GM21515 (cell line): ENCODE results near the gene SEZ6L2.
"Not testable (repeated sequence)": the region's sequence is repeated elsewhere in the genome, so short reads cannot be mapped to it uniquely, and the experiment has no call there.

Experiments used
- ATAC-seq: cut with Tn5 transposase; IDR thresholded peaks from one replicate; pipeline ENCODE4 v1.9.1; 2021; ENCODE audit not compliant: unreplicated experiment

The SEZ6L2 gene

DNA sequence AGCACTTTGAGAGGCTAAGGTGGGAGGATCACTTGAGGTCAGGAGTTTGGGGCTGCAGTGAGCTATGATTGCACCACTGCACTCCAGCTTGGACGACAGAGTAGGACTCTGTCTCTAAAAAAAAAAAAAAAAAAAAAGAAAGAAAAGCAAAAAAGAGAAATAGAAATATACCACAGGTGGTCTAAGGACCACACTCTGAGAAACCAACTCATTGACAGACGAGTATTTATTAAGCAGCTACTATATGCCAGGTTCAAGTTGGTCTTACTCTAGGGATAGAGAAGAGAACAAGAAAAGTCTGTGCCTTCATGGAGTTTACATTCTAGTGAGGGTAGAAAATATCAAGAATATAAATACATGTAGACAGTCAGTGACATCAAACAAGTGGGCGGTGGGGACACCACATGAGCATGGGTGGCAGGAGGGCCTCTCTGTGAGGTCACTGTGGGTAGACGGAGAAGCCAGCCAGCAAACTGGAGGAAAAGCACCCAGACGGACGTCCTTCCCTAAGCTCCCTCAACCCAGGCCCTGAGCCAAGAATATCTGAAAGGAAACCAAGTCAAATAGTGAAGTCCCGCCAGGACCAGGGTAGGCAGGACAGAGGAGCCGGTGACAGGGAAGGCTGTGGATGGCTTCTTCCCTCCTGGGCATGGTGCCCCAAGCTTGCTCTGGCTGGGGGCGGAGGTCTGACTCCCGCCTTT lies 41.1 kb downstream of the SEZ6L2 start:
- no peak for ATAC-seq

DNA sequence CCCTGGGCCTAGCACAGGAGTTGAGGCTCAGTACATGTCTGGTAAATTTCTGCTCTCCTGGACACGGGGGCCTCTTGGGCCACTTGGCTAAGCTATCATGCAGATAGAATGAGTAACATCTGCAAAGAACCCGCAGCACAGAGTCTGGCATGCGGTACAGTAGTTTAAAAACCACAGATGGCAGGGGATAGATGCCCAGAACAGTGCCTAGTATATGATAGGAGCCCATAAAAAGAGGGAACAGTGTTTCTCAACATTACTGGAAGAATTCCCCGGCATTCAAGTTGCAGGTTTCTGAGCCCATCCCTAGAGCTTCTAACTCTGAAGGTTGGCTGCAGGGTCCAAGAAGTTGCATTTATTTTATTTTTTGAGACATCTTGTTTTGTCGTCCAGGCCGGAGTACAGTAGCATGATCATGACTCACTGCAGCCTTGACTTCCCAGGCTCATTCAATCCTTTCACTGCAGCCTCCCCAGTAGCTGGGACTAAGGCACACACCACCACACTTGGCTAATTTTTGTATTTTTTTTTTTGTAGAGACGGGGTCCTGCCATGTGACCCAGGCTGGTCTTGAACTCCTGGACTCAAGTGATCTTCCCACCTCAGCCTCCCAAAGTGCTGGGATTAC lies 42.1 kb downstream of the SEZ6L2 start:
- ATAC-seq, result no peak

GRCh38 chr16:29854520-29855100 lies 44.7 kb downstream of the SEZ6L2 start:
- ATAC-seq, result no peak

GRCh38 chr16:29852654-29853053 lies 46.7 kb downstream of the SEZ6L2 start:
- no peak for ATAC-seq

- ATAC-seq, result no peak
Measured at GRCh38 chr16:29850998-29851397, 48.4 kb downstream of the SEZ6L2 start.

- ATAC-seq, result no peak
Measured at GRCh38 chr16:29849505-29849904, 49.8 kb downstream of the SEZ6L2 start.

DNA sequence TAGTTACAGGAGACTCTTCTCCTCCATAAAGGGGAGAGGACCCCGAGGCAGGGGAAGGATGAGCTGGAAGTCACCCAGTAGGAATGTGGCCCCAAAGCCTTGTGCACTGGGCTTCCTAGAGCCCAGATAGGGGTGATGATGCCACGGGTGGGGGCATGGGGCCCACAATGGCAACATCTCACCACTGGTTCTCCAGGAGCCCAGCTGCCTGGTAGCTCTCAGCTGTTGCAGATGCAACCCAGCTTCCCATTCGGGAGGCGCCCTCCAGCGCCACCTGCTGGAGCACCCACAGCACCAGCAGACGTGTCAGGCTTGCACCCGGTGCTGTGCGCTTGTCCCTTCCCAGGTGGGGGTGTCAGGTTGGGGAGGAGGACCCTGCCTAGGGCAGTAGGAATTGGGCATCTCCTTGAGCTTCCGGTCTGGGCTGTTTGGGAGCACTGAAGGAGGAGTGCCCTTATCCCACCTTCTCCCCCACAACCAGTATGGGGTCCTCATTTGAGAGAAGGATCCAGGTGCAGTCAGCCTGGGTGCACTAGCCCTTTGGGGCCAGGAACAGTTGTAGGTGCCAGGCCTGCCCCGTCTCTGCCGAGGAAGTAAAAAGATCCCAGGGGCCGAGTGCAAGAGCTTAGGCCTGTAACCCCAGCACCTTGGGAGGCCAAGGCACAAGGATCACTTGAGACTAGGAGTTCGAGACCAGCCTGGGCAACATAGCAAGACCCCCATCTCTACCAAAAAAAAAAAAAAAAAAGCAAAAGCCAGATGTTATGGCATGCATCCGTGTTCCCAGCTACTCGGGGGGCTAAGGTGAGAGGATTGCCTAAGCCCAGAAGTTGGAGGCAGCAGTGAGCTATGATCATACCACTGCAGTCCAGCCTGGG lies 50.7 kb downstream of the SEZ6L2 start:
- no peak for ATAC-seq

DNA sequence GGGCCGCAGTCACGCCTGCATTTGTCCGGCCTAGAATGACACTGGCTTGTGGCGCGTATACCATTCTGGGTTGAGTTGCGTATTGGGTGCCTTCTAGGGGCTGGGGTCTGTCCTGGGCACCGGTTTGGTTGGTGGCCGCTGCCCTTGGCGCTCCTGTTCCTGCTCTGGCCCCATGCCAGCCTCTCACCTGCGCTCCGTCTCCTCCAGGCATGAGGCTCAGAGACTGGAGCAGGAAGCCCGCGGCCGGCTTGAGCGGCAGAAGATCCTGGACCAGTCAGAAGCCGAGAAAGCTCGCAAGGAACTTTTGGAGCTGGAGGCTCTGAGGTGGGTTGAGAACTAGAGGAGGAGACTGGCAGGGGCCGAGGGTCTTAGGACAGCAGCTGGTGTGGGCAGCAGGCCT lies 53.7 kb downstream of the SEZ6L2 start:
- ATAC-seq, result no peak

- no peak for ATAC-seq
Measured at GRCh38 chr16:29844575-29845331, 54.6 kb downstream of the SEZ6L2 start.

DNA sequence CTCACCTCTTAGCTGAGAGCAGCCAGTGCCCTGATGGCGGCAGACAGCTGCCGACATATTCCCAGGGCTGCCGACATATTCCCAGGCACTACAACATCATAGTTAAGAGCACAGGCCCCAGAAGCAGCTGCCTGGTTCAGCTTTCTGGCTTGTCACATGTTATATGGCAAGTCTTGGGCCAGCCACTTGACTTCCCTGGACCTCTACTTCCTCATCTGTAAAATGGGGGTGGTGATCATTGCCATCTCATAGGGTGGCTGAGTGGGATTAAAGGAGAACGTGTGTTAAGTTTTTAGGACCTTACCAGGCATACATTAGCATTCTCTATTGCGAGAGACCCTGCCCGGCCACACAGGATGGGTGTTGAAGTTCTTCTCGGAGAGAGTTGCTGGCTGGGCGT lies 55.4 kb downstream of the SEZ6L2 start:
- no peak for ATAC-seq

DNA sequence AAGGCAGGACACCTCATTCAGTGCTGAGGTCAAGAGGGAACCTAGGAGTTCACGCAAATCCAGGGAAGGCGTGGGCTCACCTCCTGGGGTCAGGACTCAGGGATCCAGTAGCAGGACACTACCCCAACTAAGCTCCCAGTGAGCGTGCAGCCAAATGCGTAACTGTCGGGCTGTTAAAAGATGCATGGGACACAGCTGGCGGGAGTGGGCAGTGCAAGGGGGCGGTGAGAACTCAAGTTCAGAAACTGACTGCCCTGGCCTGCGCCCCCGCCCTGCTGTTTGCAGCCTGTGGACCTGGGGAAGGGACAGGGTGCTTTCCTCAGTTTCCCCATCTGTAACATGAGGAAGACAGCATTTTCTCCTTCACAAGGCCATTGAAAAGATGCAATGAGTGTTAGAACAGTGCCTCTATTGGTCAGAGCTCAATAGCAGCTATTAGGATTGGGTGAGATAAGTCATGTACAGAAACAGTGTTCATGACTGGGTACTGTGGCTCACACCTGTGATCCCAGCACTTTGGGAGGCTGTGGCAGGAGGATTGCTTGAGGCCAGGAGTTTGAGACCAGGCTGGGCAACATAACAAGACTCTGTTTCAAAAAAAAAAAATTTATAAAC lies 56.5 kb downstream of the SEZ6L2 start:
- ATAC-seq, result no peak

- no peak for ATAC-seq
Measured at GRCh38 chr16:29841631-29842030, 57.7 kb downstream of the SEZ6L2 start.

DNA sequence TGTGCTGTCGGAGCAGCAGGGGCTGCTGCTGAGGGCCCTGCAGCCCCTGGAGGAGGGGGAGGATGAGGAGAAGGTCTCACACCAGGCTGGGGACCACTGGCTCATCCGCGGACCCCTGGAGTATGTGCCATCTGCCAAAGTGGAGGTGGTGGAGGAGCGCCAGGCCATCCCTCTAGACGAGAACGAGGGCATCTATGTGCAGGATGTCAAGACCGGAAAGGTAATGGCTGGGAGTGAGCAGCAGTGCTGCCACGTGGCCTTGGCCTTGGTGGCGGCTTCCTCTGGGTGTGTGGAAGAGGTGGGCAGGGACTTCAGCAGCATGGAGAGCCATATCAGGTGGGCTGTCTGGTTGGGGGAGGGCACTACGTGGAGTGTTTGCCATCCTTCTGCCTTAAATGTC lies 59.1 kb downstream of the SEZ6L2 start:
- ATAC-seq, result no peak

- ATAC-seq, result no peak
Measured at GRCh38 chr16:29839822-29840221, 59.5 kb downstream of the SEZ6L2 start.

DNA sequence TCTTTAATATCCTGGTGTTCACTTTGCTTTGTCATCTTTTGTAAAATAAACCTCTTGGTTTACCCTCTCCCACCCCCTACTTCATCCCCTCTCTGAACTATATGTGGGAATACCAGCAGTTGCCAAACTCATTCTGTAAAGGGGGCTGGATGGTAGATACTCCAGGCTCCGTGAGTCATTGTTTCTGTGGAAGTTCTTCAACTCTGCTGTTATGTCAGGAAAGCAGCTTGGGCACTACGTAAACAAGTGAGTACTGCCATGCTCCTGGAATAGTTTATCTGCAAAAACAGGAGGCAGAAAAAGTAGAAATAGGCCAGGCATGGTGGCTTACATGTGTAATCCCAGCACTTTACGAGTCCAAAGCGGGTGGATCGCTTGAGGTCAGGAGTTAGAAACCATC lies 61.5 kb downstream of the SEZ6L2 start:
- ATAC-seq, result no peak

DNA sequence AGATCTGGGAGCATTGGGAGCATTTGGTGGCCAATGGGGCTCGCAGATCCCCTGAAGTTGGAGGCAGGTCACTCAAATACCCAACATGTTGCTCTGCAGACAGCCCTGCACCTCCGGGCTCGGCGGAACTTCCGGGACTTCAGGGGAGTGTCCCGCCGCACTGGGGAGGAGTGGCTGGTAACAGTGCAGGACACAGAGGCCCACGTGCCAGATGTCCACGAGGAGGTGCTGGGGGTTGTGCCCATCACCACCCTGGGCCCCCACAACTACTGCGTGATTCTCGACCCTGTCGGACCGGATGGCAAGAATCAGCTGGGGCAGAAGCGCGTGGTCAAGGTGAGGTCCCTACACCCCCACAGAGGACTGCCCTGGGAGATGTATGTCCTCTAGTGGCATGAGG lies 62.7 kb downstream of the SEZ6L2 start:
- ATAC-seq, result no peak

DNA sequence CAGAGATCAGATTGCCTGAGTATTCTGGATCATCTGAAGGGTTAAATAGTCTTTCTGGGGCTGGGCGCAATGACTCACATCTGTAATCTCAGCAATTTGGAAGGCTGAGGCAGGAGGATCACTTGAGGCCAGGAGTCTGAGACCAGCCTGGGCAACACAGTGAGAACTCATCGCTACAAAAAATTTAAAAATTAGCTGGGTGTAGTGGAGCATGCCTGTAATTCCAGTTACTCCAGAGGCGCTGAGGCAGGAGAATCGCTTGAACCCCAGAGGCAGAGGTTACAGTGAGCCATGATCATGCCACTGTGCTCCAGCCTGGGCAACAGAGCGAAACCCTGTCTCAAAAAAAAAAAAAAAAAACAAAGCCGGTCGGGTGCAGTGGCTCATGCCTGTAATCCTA lies 63.4 kb downstream of the SEZ6L2 start:
- no peak for ATAC-seq

- no peak for ATAC-seq
Measured at GRCh38 chr16:29834079-29834478, 65.3 kb downstream of the SEZ6L2 start.

DNA sequence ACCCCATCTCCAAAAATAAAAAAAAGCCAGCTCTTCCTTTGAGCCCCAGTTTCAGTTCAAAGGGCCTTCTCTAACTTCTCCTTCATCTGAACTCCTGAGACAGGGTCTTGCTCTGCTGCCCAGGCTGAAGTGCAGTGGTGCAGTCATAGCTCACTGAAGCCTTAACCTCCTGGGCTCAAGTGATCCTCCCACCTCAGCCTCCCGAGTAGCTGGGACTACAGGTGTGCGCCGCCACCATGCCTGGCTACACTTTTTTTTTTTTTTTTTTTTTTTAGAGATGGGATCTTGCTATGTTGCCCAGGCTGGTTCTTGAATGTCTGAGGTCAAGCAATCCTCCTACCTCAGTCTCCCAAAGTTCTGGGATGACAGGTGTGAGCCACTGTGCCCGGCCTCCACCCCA lies 66.1 kb downstream of the SEZ6L2 start:
- ATAC-seq, result not testable (repeated sequence)

- ATAC-seq, result no peak
Measured at GRCh38 chr16:29831490-29831889, 67.9 kb downstream of the SEZ6L2 start.
